Measurements from ENCODE around the gene IFIT1.

GRCh38 chr10:89357975-89358374, 34.4 kb upstream of the IFIT1 start:
- TF ChIP-seq CTCF (IDR thresholded peaks at IDR 0.05) (no peak), POLR2A (IDR thresholded peaks at IDR 0.05) (no peak)

Measured in transverse colon (tissue), 3 donors.